ENCODE measurements around the gene TMEM256. TPM values are rescaled to one million over a fixed set of nuclear protein-coding genes. Genes with fewer than 3 reads are reported as not detected.

Gene TMEM256
- total and polyA plus RNA-seq, 7 experiments from 2014 or later, result 31.5 to 64.9 (median 48.2) TPM

GRCh38 chr17:7408863-7409262, 5.0 kb upstream of the TMEM256 start:
- CTCF ChIA-PET, result interaction anchor here (0.9 kb wide), 1 partner anchor 26 kb away, joined by 3 read pairs; the partner anchor contains the start of gene TMEM102
- H3K9me3 ChIP-seq (ENCODE audit: control insufficient read depth in 2 of 3, low read length in 3 of 3), result no peaks in the 10 kb centered on the region
- H3K9me3 Mint-ChIP-seq, result peaks cover 0 to 1% (median 0%) of the 10 kb centered on the region in 11 donors
- H3K4me3 ChIP-seq (ENCODE audit: low read length), result no peak overlapping the region
- DNase-seq (no peak), ATAC-seq (no peak)
- H3K36me3 Mint-ChIP-seq, result no peaks in the 10 kb centered on the region
- peaks cover 9 to 19% (median 15%) of the 10 kb centered on the region in 7 donors for H3K4me1 Mint-ChIP-seq
- POLR2A ChIA-PET, result interaction anchor here (1.0 to 2.4 kb wide), 4 partner anchors 15 to 27 kb away, joined by 3 to 14 read pairs (median 5); partner anchors contain the start of genes PLSCR3 and TMEM102
- peak overlapping the region in 5 of 9 donors; percentile 3 to 83 (median 57) for H3K27ac Mint-ChIP-seq
- H3K27me3 Mint-ChIP-seq, result peaks cover 0 to 31% (median 0%) of the 10 kb centered on the region in 5 donors
- H3K4me3 Mint-ChIP-seq, result peak overlapping the region in 7 of 10 donors; percentile 39 to 60 (median 48)
- no peaks in the 10 kb centered on the region for H3K27me3 ChIP-seq (ENCODE audit: control insufficient read depth in 2 of 2, insufficient read depth in 2 of 2, low read length in 2 of 2)
- no peak overlapping the region for H3K27ac ChIP-seq (ENCODE audit: low read depth, low read length)
- H3K4me1 ChIP-seq (ENCODE audit: control insufficient read depth in 2 of 2, insufficient read depth in 2 of 2, low read length in 2 of 2), result peaks cover 3% of the 10 kb centered on the region in 2 donors
- H3K36me3 ChIP-seq (ENCODE audit: control insufficient read depth in 2 of 3, insufficient read depth in 3 of 3, low read length in 3 of 3), result peaks cover 0 to 1% (median 0%) of the 10 kb centered on the region in 3 experiments
- intact Hi-C loops (cut with micrococcal nuclease), result loop anchor here in 1 of 2 donors (1.0 kb wide), 1 partner anchor 26 kb away; the partner anchor contains the start of gene TMEM102

- H3K36me3 ChIP-seq (ENCODE audit: control insufficient read depth in 2 of 3, insufficient read depth in 3 of 3, low read length in 3 of 3), result peaks cover 0 to 3% (median 0%) of the 10 kb centered on the region in 3 experiments
- no peaks in the 10 kb centered on the region for H3K9me3 ChIP-seq (ENCODE audit: control insufficient read depth in 2 of 3, low read length in 3 of 3)
- H3K4me1 ChIP-seq (ENCODE audit: control insufficient read depth in 2 of 2, insufficient read depth in 2 of 2, low read length in 2 of 2), result peaks cover 4 to 6% of the 10 kb centered on the region in 2 donors
- Mint-ChIP-seq H3K27ac (peak overlapping the region in 1 of 9 donors; percentile 48), H3K4me3 (peak overlapping the region in 6 of 10 donors; percentile 33 to 60 (median 48)), H3K9me3 (peaks cover 0 to 1% (median 0%) of the 10 kb centered on the region in 11 donors), H3K36me3 (no peaks in the 10 kb centered on the region), H3K27me3 (peaks cover 0 to 31% (median 0%) of the 10 kb centered on the region in 5 donors), H3K4me1 (peaks cover 10 to 20% (median 16%) of the 10 kb centered on the region in 7 donors)
- DNase-seq (peak in 8 of 9 donors; percentile 22 to 49 (median 33)), ATAC-seq (no peak)
- ChIA-PET CTCF (interaction anchor here (1.1 kb wide), 1 partner anchor 25 kb away, joined by 4 read pairs; no protein-coding TSS in a partner anchor), POLR2A (interaction anchor here (1.0 to 2.4 kb wide), 4 partner anchors 14 to 28 kb away, joined by 3 to 14 read pairs (median 5); partner anchors contain the start of genes PLSCR3 and TMEM102)
- no peaks in the 10 kb centered on the region for H3K27me3 ChIP-seq (ENCODE audit: control insufficient read depth in 2 of 2, insufficient read depth in 2 of 2, low read length in 2 of 2)
- no peak overlapping the region for H3K4me3 ChIP-seq (ENCODE audit: low read length)
- intact Hi-C loops (cut with micrococcal nuclease), result loop anchor here in 1 of 2 donors (1.0 kb wide), 1 partner anchor 27 kb away; the partner anchor contains the start of gene TMEM102
- no peak overlapping the region for H3K27ac ChIP-seq (ENCODE audit: low read depth, low read length)
Measured at GRCh38 chr17:7408252-7408727, 4.4 kb upstream of the TMEM256 start.

GRCh38 chr17:7407485-7408251, 3.8 kb upstream of the TMEM256 start, which contains the start of gene NLGN2:
NLGN2 (plus strand) TSS chr17:7407845; CDS start chr17:7408256, 411 bp downstream.
- peak within 1 kb of the TSS in 9 of 10 donors; percentile 12 to 87 (median 61) for H3K4me3 Mint-ChIP-seq
- no peaks in the 10 kb centered on the region for H3K9me3 ChIP-seq (ENCODE audit: control insufficient read depth in 2 of 3, low read length in 3 of 3)
- H3K27me3 Mint-ChIP-seq, result peaks cover 0 to 31% (median 0%) of the 10 kb centered on the region in 5 donors
- peaks cover 0 to 3% (median 0%) of the 10 kb centered on the region in 3 experiments for H3K36me3 ChIP-seq (ENCODE audit: control insufficient read depth in 2 of 3, insufficient read depth in 3 of 3, low read length in 3 of 3)
- H3K27me3 ChIP-seq (ENCODE audit: control insufficient read depth in 2 of 2, insufficient read depth in 2 of 2, low read length in 2 of 2), result no peaks in the 10 kb centered on the region
- H3K4me3 ChIP-seq (ENCODE audit: low read length), result no peak within 1 kb of the TSS
- H3K4me1 ChIP-seq (ENCODE audit: control insufficient read depth in 2 of 2, insufficient read depth in 2 of 2, low read length in 2 of 2), result peaks cover 9 to 10% of the 10 kb centered on the region in 2 donors
- peaks cover 16 to 23% (median 19%) of the 10 kb centered on the region in 7 donors for H3K4me1 Mint-ChIP-seq
- peak within 1 kb of the TSS in 3 of 9 donors; percentile 70 to 76 (median 71) for H3K27ac Mint-ChIP-seq
- no peaks in the 10 kb centered on the region for H3K36me3 Mint-ChIP-seq
- ATAC-seq (no peak), DNase-seq (no peak)
- POLR2A ChIA-PET, result interaction anchor here (1.0 to 2.4 kb wide), 5 partner anchors 20 to 69 kb away, joined by 3 to 14 read pairs (median 4); partner anchors contain the start of gene TMEM102
- H3K9me3 Mint-ChIP-seq, result peaks cover 0 to 1% (median 0%) of the 10 kb centered on the region in 11 donors
- H3K27ac ChIP-seq (ENCODE audit: low read depth, low read length), result no peak within 1 kb of the TSS
- CTCF ChIA-PET, result interaction anchor here (1.1 kb wide), 1 partner anchor 24 kb away, joined by 4 read pairs; no protein-coding TSS in a partner anchor
- intact Hi-C loops (cut with micrococcal nuclease), result loop anchor here in 1 of 2 donors (1.0 kb wide), 1 partner anchor 28 kb away; the partner anchor contains the start of gene TMEM102

GRCh38 chr17:7407082-7407481, 3.2 kb upstream of the TMEM256 start:
- CTCF ChIA-PET, result interaction anchor here (1.1 kb wide), 1 partner anchor 24 kb away, joined by 4 read pairs; no protein-coding TSS in a partner anchor
- Mint-ChIP-seq H3K4me1 (peaks cover 16 to 23% (median 19%) of the 10 kb centered on the region in 7 donors), H3K27me3 (peaks cover 0 to 31% (median 0%) of the 10 kb centered on the region in 5 donors), H3K4me3 (peak overlapping the region in 5 of 10 donors; percentile 12 to 87 (median 64)), H3K27ac (peak overlapping the region in 2 of 9 donors; percentile 38 to 70), H3K36me3 (no peaks in the 10 kb centered on the region), H3K9me3 (peaks cover 0 to 1% (median 0%) of the 10 kb centered on the region in 11 donors)
- ATAC-seq (no peak), DNase-seq (no peak)
- Histone ChIP-seq H3K4me3 (ENCODE audit: low read length) (no peak overlapping the region), H3K27ac (ENCODE audit: low read depth, low read length) (no peak overlapping the region), H3K36me3 (ENCODE audit: control insufficient read depth in 2 of 3, insufficient read depth in 3 of 3, low read length in 3 of 3) (peaks cover 0 to 3% (median 0%) of the 10 kb centered on the region in 3 experiments), H3K27me3 (ENCODE audit: control insufficient read depth in 2 of 2, insufficient read depth in 2 of 2, low read length in 2 of 2) (no peaks in the 10 kb centered on the region), H3K9me3 (ENCODE audit: control insufficient read depth in 2 of 3, low read length in 3 of 3) (no peaks in the 10 kb centered on the region), H3K4me1 (ENCODE audit: control insufficient read depth in 2 of 2, insufficient read depth in 2 of 2, low read length in 2 of 2) (peaks cover 9 to 10% of the 10 kb centered on the region in 2 donors)
- intact Hi-C loops (cut with micrococcal nuclease), result no loop called here
- POLR2A ChIA-PET, result interaction anchor here (1.1 to 2.4 kb wide), 5 partner anchors 13 to 70 kb away, joined by 3 to 14 read pairs (median 4); partner anchors contain the start of genes PLSCR3 and TMEM102

- H3K27me3 Mint-ChIP-seq, result peaks cover 0 to 31% (median 0%) of the 10 kb centered on the region in 5 donors
- Histone ChIP-seq H3K4me3 (ENCODE audit: low read length) (no peak overlapping the region), H3K4me1 (ENCODE audit: control insufficient read depth in 2 of 2, insufficient read depth in 2 of 2, low read length in 2 of 2) (peaks cover 9 to 10% of the 10 kb centered on the region in 2 donors), H3K36me3 (ENCODE audit: control insufficient read depth in 2 of 3, insufficient read depth in 3 of 3, low read length in 3 of 3) (peaks cover 0 to 3% (median 0%) of the 10 kb centered on the region in 3 experiments), H3K27ac (ENCODE audit: low read depth, low read length) (no peak overlapping the region), H3K27me3 (ENCODE audit: control insufficient read depth in 2 of 2, insufficient read depth in 2 of 2, low read length in 2 of 2) (no peaks in the 10 kb centered on the region), H3K9me3 (ENCODE audit: control insufficient read depth in 2 of 3, low read length in 3 of 3) (no peaks in the 10 kb centered on the region)
- CTCF ChIA-PET, result interaction anchor here (0.6 kb wide), 1 partner anchor 336 kb away, joined by 4 read pairs; no protein-coding TSS in a partner anchor
- no peak for DNase-seq
- no peak for ATAC-seq
- peak overlapping the region in 7 of 9 donors; percentile 49 to 87 (median 66) for H3K27ac Mint-ChIP-seq
- no peaks in the 10 kb centered on the region for H3K36me3 Mint-ChIP-seq
- H3K4me3 Mint-ChIP-seq, result peak overlapping the region; percentile 58 to 96 (median 78)
- H3K9me3 Mint-ChIP-seq, result peaks cover 0 to 1% (median 0%) of the 10 kb centered on the region in 11 donors
- POLR2A ChIA-PET, result interaction anchor here (1.1 to 1.4 kb wide), 4 partner anchors 12 to 71 kb away, joined by 3 to 4 read pairs (median 4); partner anchors contain the start of gene PLSCR3
- peaks cover 16 to 28% (median 21%) of the 10 kb centered on the region in 7 donors for H3K4me1 Mint-ChIP-seq
- intact Hi-C loops (cut with micrococcal nuclease), result no loop called here
Measured at GRCh38 chr17:7406235-7406825, 2.4 kb upstream of the TMEM256 start.

Measured in naive thymus-derived CD4-positive, alpha-beta T cell (primary cell).